ENCODE results near the gene GAS2L1. TPM values are rescaled to one million over a fixed set of nuclear protein-coding genes. Genes with fewer than 3 reads are reported as not detected.

The GAS2L1 gene
- total RNA-seq, 2 donors from 2014 or later: 15.8 to 19.2 TPM

GRCh38 chr22:29313126-29313575 is 6.7 kb downstream of the GAS2L1 start:
- Histone ChIP-seq H3K27ac (no peak overlapping the region), H3K36me3 (replicated peaks in 1 of 2; ENCODE audit: insufficient read depth in 1 of 2, low read depth in 2 of 2) (no peaks in the 10 kb centered on the region), H3K4me1 (peaks cover 67% of the 10 kb centered on the region), H3K9me3 (no peaks in the 10 kb centered on the region), H3K27me3 (peaks cover 0 to 25% of the 10 kb centered on the region in 2 donors), H3K4me3 (no peak overlapping the region)
- ATAC-seq (no peak), DNase-seq (peak in 2 of 4 donors; percentile 14 to 19)
- TF ChIP-seq CTCF (IDR thresholded peaks at IDR 0.05): peak in 6 of 7 experiments; percentile 19 to 53 (median 47)
- no peak for TF ChIP-seq POLR2A (IDR thresholded peaks at IDR 0.05)
- 19 to 30% methylated on average over 13 to 42 of the region's 44 CpGs for whole genome bisulfite sequencing, 2 donors
- intact Hi-C loops (cut with DNase I): no loop called here

- Histone ChIP-seq H3K9me3 (no peaks in the 10 kb centered on the region), H3K27me3 (peaks cover 0 to 25% of the 10 kb centered on the region in 2 donors), H3K4me3 (no peak overlapping the region), H3K4me1 (peaks cover 60% of the 10 kb centered on the region), H3K27ac (no peak overlapping the region), H3K36me3 (replicated peaks in 1 of 2; ENCODE audit: insufficient read depth in 1 of 2, low read depth in 2 of 2) (no peaks in the 10 kb centered on the region)
- TF ChIP-seq CTCF (IDR thresholded peaks at IDR 0.05): no peak
- intact Hi-C loops (cut with DNase I): no loop called here
- no peak for ATAC-seq
- DNase-seq: peak in 2 of 4 donors; percentile 16 to 29
- WGBS, 2 donors: 21 to 23% methylated on average over 37 to 50 of the region's 51 CpGs
These were observed 7.4 kb downstream of the GAS2L1 start for GRCh38 chr22:29313576-29314466.

DNA sequence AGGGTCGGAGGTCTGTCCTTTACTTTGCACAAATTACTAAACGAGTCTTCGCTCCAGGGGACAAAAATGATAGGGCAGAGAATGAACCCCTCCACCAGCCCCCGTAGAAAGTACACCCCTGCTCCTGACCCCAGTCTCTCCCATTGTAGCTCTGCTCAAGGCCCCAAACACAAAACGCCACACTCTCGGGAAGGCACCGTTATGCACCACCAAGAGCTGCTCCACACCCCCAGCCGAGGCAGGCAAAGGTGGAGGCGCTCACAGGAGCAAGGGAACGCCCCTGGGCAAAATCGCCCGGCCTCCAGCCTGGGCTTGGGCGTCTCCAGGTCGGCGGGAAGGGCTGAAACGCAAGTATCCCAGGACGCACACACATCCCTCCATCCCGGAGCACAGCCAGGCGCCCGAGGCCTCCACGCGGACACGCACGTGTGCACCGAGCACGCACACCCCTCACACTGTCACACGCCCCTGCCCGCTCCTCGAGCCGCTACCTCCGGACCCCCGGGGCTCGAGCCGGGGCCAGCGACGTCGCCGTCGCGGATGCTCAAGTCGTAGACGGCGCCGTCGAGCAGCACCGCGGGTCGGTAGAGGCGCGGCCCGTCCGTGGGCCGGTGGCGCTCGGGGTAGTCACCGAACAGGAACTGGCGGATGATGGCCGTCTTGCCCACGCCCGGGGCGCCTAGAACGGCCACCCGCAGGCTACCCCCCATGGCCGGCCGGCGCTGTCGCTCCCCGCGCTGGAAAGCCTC is 8.3 kb downstream of the GAS2L1 start:
- intact Hi-C loops (cut with DNase I): no loop called here
- no peak overlapping the region for H3K4me3 ChIP-seq
- no peaks in the 10 kb centered on the region for H3K9me3 ChIP-seq
- peaks cover 51% of the 10 kb centered on the region for H3K4me1 ChIP-seq
- H3K27ac ChIP-seq: no peak overlapping the region
- ATAC-seq (no peak), DNase-seq (no peak)
- H3K36me3 ChIP-seq (replicated peaks in 1 of 2; ENCODE audit: insufficient read depth in 1 of 2, low read depth in 2 of 2): no peaks in the 10 kb centered on the region
- peaks cover 0 to 25% of the 10 kb centered on the region in 2 donors for H3K27me3 ChIP-seq
- 3 to 23% methylated on average over 6 to 63 of the region's 69 CpGs for WGBS, 2 donors
- no peak for TF ChIP-seq POLR2A (IDR thresholded peaks at IDR 0.05)
- TF ChIP-seq CTCF (IDR thresholded peaks at IDR 0.05): no peak

DNA sequence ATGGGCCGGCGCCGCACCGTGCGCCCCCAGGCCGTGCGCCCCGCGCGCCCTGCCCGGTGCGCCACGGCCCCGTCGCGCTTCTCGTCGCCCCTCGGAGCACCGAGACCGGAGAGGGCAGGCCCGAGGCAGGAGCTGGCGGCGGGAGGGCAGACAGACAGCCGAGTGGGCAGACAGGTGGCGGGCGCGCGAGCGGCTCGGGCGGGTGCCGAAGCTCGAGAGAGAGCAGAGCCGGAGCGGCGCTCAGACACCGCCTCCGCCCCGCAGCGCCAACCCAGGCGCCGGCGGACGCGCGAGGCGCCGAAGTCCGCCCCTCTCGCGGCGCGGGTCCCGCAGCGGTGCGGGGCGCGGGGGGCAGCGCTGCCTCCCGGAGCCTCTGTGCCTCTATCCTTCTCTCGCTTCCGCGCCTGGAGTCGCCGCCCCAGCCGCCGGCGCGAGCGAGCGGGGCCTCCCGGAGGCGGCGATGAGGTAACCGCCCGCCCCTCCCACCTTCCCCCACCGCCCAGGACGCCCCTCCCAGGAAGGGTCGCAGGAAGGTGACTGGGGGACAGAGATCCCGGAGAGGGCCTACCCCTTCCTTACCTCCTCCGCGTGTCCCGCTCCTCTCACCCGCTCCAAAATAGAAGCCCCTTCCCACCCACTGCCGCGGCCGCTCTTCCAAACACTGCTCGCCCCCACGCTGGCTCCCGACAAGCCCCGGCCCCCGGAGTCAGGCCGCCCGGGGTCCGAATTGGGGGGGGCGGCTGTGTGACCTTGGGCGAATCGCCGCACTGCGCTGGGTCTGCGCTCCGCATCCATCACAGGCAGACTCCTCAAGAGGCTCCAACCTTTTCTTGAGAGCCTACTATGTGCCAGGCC is 9.1 kb downstream of the GAS2L1 start, which contains the start of gene RASL10A:
RASL10A (minus strand) TSS at position 412 of the 855 bp plus-strand sequence. CDS start 451 bp downstream, outside the sequence.
- 6 to 23% methylated on average over 16 to 70 of the region's 103 CpGs for WGBS, 2 donors
- Histone ChIP-seq H3K9me3 (no peaks in the 10 kb centered on the region), H3K27ac (no peak within 1 kb of the TSS), H3K4me3 (no peak within 1 kb of the TSS), H3K36me3 (replicated peaks in 1 of 2; ENCODE audit: insufficient read depth in 1 of 2, low read depth in 2 of 2) (no peaks in the 10 kb centered on the region), H3K4me1 (peaks cover 45% of the 10 kb centered on the region), H3K27me3 (peaks cover 0 to 25% of the 10 kb centered on the region in 2 donors)
- no peak for TF ChIP-seq CTCF (IDR thresholded peaks at IDR 0.05)
- TF ChIP-seq POLR2A (IDR thresholded peaks at IDR 0.05): no peak
- no peak for ATAC-seq
- DNase-seq: no peak
- intact Hi-C loops (cut with DNase I): no loop called here

Data from body of pancreas (tissue), 4 donors.